Activated T-cell treated with anti-CD3 and anti-CD28 coated beads, Interleukin-2, amount 50 U/mL, for 4 hours (primary cell): Measurements from ENCODE around the gene RUNX1. TPM values are rescaled to one million over a fixed set of nuclear protein-coding genes. Genes with fewer than 3 reads are reported as not detected.
"Not testable (repeated sequence)": the region's sequence is repeated elsewhere in the genome, so short reads cannot be mapped to it uniquely, and the experiment has no call there.

Source experiments
- ATAC-seq, 2 donors: fragments of 200-7000 bp; cut with Tn5 transposase; one replicate each; pipeline ENCODE4 v1.10.0; 2021
- DNase-seq: peaks from one replicate; pipeline ENCODE4 v3.0.0-alpha.2; 2020
- H3K27me3 Mint-ChIP-seq: one replicate; pipeline ENCODE4 v1.8.0; 2021; ENCODE audit warnings: low read depth, mixed read lengths
- H3K36me3 Mint-ChIP-seq: one replicate; pipeline ENCODE4 v1.8.0; 2022; ENCODE audit warnings: mixed read lengths; ENCODE audit not compliant: insufficient read depth
- H3K4me1 Mint-ChIP-seq: one replicate; pipeline ENCODE4 v1.8.0; 2021; ENCODE audit warnings: low read depth, mixed read lengths
- H3K4me3 Mint-ChIP-seq: one replicate; pipeline ENCODE4 v1.8.0; 2021; ENCODE audit warnings: mild to moderate bottlenecking, moderate library complexity, mixed read lengths
- H3K9me3 Mint-ChIP-seq: one replicate; pipeline ENCODE4 v1.8.0; 2021; ENCODE audit warnings: mixed read lengths
- total RNA-seq, 3 donors: library from RNA; stranded (reverse); gene quantifications; one replicate each; pipeline ENCODE4 v1.2.1, GENCODE V29; 2021

RUNX1 gene
- total RNA-seq, 3 donors from 2014 or later, result 91.6 to 116 (median 99.9) TPM

GRCh38 chr21:34806423-34806822, 242.7 kb downstream of the RUNX1 start:
- Mint-ChIP-seq H3K4me3 (no peak overlapping the region), H3K27me3 (no peaks in the 10 kb centered on the region), H3K4me1 (peaks cover 89% of the 10 kb centered on the region), H3K9me3 (no peaks in the 10 kb centered on the region), H3K36me3 (peaks cover 44% of the 10 kb centered on the region)
- no peak for DNase-seq
- no peak for ATAC-seq

- Mint-ChIP-seq H3K36me3 (peaks cover 46% of the 10 kb centered on the region), H3K9me3 (no peaks in the 10 kb centered on the region), H3K27me3 (no peaks in the 10 kb centered on the region), H3K4me1 (peaks cover 78% of the 10 kb centered on the region), H3K4me3 (no peak overlapping the region)
- no peak for ATAC-seq
- no peak for DNase-seq
These were observed 243.9 kb downstream of the RUNX1 start for GRCh38 chr21:34805157-34805556.

- ATAC-seq, DNase-seq, H3K27me3 Mint-ChIP-seq, H3K9me3 Mint-ChIP-seq, H3K4me3 Mint-ChIP-seq: not testable (repeated sequence)
- peaks cover 72% of the 10 kb centered on the region for H3K4me1 Mint-ChIP-seq
- H3K36me3 Mint-ChIP-seq, result peaks cover 46% of the 10 kb centered on the region
These were observed 244.5 kb downstream of the RUNX1 start for GRCh38 chr21:34804584-34804983.

- ATAC-seq (no peak), DNase-seq (no peak)
- Mint-ChIP-seq H3K36me3 (peaks cover 46% of the 10 kb centered on the region), H3K4me1 (peaks cover 65% of the 10 kb centered on the region), H3K4me3 (no peak overlapping the region), H3K9me3 (no peaks in the 10 kb centered on the region), H3K27me3 (no peaks in the 10 kb centered on the region)
These were observed 245.2 kb downstream of the RUNX1 start for GRCh38 chr21:34803782-34804370.

GRCh38 chr21:34802180-34802899, 246.8 kb downstream of the RUNX1 start:
- Mint-ChIP-seq H3K36me3 (peaks cover 53% of the 10 kb centered on the region), H3K4me3 (no peak overlapping the region), H3K9me3 (no peaks in the 10 kb centered on the region), H3K27me3 (no peaks in the 10 kb centered on the region), H3K4me1 (peaks cover 50% of the 10 kb centered on the region)
- ATAC-seq (no peak), DNase-seq (no peak)

GRCh38 chr21:34801519-34802132, 247.5 kb downstream of the RUNX1 start:
- Mint-ChIP-seq H3K27me3 (no peaks in the 10 kb centered on the region), H3K4me1 (peaks cover 43% of the 10 kb centered on the region), H3K9me3 (no peaks in the 10 kb centered on the region), H3K36me3 (peaks cover 55% of the 10 kb centered on the region), H3K4me3 (no peak overlapping the region)
- ATAC-seq, result peak in 1 of 2 donors; percentile 26
- DNase-seq, result peak; percentile 17

- DNase-seq (no peak), ATAC-seq (peak; percentile 43 to 91)
- Mint-ChIP-seq H3K27me3 (no peaks in the 10 kb centered on the region), H3K4me3 (no peak overlapping the region), H3K9me3 (no peaks in the 10 kb centered on the region), H3K36me3 (peaks cover 56% of the 10 kb centered on the region), H3K4me1 (peaks cover 37% of the 10 kb centered on the region)
These were observed 248.1 kb downstream of the RUNX1 start for GRCh38 chr21:34800797-34801518.

GRCh38 chr21:34799092-34799491, 250.0 kb downstream of the RUNX1 start:
- H3K4me3 Mint-ChIP-seq, result no peak overlapping the region

GRCh38 chr21:34797921-34798535, 251.1 kb downstream of the RUNX1 start:
- Mint-ChIP-seq H3K4me1 (peaks cover 15% of the 10 kb centered on the region), H3K4me3 (no peak overlapping the region), H3K27me3 (no peaks in the 10 kb centered on the region), H3K9me3 (no peaks in the 10 kb centered on the region), H3K36me3 (peaks cover 53% of the 10 kb centered on the region)
- DNase-seq (no peak), ATAC-seq (no peak)

More at GRCh38 chr21:34799092-34799491, 250.0 kb downstream of the RUNX1 start:
- no peaks in the 10 kb centered on the region for H3K27me3 Mint-ChIP-seq
- ATAC-seq (no peak), DNase-seq (no peak)
- H3K9me3 Mint-ChIP-seq, result no peaks in the 10 kb centered on the region
- peaks cover 55% of the 10 kb centered on the region for H3K36me3 Mint-ChIP-seq
- H3K4me1 Mint-ChIP-seq, result peaks cover 21% of the 10 kb centered on the region

- no peak overlapping the region for H3K4me3 Mint-ChIP-seq
- H3K4me1 Mint-ChIP-seq, result peaks cover 8% of the 10 kb centered on the region
- DNase-seq (no peak), ATAC-seq (no peak)
- H3K27me3 Mint-ChIP-seq, result no peaks in the 10 kb centered on the region
- H3K9me3 Mint-ChIP-seq, result no peaks in the 10 kb centered on the region
- H3K36me3 Mint-ChIP-seq, result peaks cover 54% of the 10 kb centered on the region
These were observed 251.9 kb downstream of the RUNX1 start for GRCh38 chr21:34797201-34797525.

GRCh38 chr21:34796518-34797200, 252.4 kb downstream of the RUNX1 start:
- H3K9me3 Mint-ChIP-seq, result no peaks in the 10 kb centered on the region
- H3K36me3 Mint-ChIP-seq, result peaks cover 55% of the 10 kb centered on the region
- ATAC-seq (no peak), DNase-seq (no peak)
- no peak overlapping the region for H3K4me3 Mint-ChIP-seq
- H3K4me1 Mint-ChIP-seq, result peaks cover 4% of the 10 kb centered on the region
- no peaks in the 10 kb centered on the region for H3K27me3 Mint-ChIP-seq

- H3K4me3 Mint-ChIP-seq, result no peak overlapping the region
- peaks cover 57% of the 10 kb centered on the region for H3K36me3 Mint-ChIP-seq
- no peaks in the 10 kb centered on the region for H3K27me3 Mint-ChIP-seq
These were observed 253.4 kb downstream of the RUNX1 start for GRCh38 chr21:34795548-34796180.

GRCh38 chr21:34795175-34795547, 253.9 kb downstream of the RUNX1 start:
- H3K9me3 Mint-ChIP-seq, result no peaks in the 10 kb centered on the region
- no peaks in the 10 kb centered on the region for H3K27me3 Mint-ChIP-seq
- ATAC-seq, result no peak
- peaks cover 52% of the 10 kb centered on the region for H3K36me3 Mint-ChIP-seq
- H3K4me1 Mint-ChIP-seq, result no peaks in the 10 kb centered on the region
- H3K4me3 Mint-ChIP-seq, result no peak overlapping the region
- DNase-seq, result no peak

More at GRCh38 chr21:34795548-34796180, 253.4 kb downstream of the RUNX1 start:
- Mint-ChIP-seq H3K9me3 (no peaks in the 10 kb centered on the region), H3K4me1 (no peaks in the 10 kb centered on the region)
- DNase-seq (no peak), ATAC-seq (no peak)
